ENCODE results near the gene DPP6. TPM values are rescaled to one million over a fixed set of nuclear protein-coding genes. Genes with fewer than 3 reads are reported as not detected.

DPP6 gene
- total and polyA plus RNA-seq, 2 of the 8 experiments (the other 6 are each of a cell fraction or from before 2014, with no cell fraction given), result 4.7 to 6.8 TPM

DNA sequence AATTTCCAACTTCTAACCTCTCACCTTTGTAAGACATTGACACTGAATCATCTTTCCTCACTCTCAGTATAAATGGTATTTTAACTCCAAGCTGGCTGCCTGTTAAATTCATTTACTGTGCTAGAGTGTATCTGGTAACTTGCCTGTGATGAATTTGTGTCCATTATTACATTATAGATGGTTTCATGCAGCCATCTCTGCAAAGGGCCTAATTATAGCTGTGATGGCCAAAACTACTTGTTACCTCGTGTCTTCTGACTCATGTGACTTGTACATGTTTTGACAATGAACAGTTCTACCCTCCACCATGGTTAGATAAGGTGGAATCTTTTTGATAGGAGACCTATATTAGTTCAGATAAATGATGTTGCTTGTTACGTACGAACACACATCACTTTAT lies 558.7 kb downstream of the DPP6 start:
- H3K27ac ChIP-seq (ENCODE audit: low read depth, low read length), result no peak overlapping the region
- H4K20me1 ChIP-seq (replicated peaks in 1 of 2; ENCODE audit: control insufficient read depth in 1 of 2, insufficient read depth in 2 of 2, low read length in 2 of 2), result no peaks in the 10 kb centered on the region
- no peaks in the 10 kb centered on the region for H3K27me3 ChIP-seq (replicated peaks in 1 of 4; ENCODE audit: control insufficient read depth in 3 of 4, extremely low read depth in 1 of 4, insufficient read depth in 3 of 4, low read length in 3 of 4)
- FAIRE-seq, result no peak
- WGBS, 2 experiments (ENCODE audit: extremely low coverage in 1 of 2, insufficient coverage in 1 of 2, insufficient read length in 1 of 2, insufficient replicate concordance in 2 of 2, low coverage in 1 of 2, low lambda C conversion rate in 2 of 2, missing lambda C conversion rate in 1 of 2), result 73% methylated on average over 3 of the region's 3 CpGs; no CpG with 5 or more reads in 1 of the 2 experiments
- H2AK5ac ChIP-seq (ENCODE audit: low read depth, low read length), result no peak overlapping the region
- H4K5ac ChIP-seq (ENCODE audit: insufficient read length, low read depth, low read length), result no peak overlapping the region
- no peak overlapping the region for H3K23ac ChIP-seq (ENCODE audit: insufficient read length)
- H3K23me2 ChIP-seq (ENCODE audit: low read depth, low read length), result 0 out of 2 replicates have a peak, but pooled peaks cover 2% of the 10 kb centered on the region
- no peak overlapping the region for H2BK20ac ChIP-seq (ENCODE audit: low read length)
- H3K14ac ChIP-seq (ENCODE audit: insufficient read length), result no peak overlapping the region
- no peak overlapping the region for H2BK12ac ChIP-seq (ENCODE audit: low read depth, low read length)
- H3K18ac ChIP-seq (ENCODE audit: extremely low read depth, low read length), result no peak overlapping the region
- H3K79me1 ChIP-seq (ENCODE audit: low read depth, low read length), result no peaks in the 10 kb centered on the region
- H3K4ac ChIP-seq (replicated peaks; ENCODE audit: insufficient read length, low read depth, low read length), result no peak overlapping the region
- no peaks in the 10 kb centered on the region for H3K79me2 ChIP-seq (ENCODE audit: control insufficient read depth in 1 of 2, insufficient read depth in 2 of 2, low read length in 2 of 2)
- no peak overlapping the region for H3K4me2 ChIP-seq (ENCODE audit: insufficient read depth in 1 of 2, low read depth in 2 of 2, low read length in 2 of 2)
- H2BK5ac ChIP-seq (ENCODE audit: low read depth, low read length), result no peak overlapping the region
- no peak overlapping the region for H4K91ac ChIP-seq (replicated peaks; ENCODE audit: insufficient read length, low read length)
- H2BK15ac ChIP-seq (ENCODE audit: low read length), result no peak overlapping the region
- no peak overlapping the region for H4K8ac ChIP-seq (ENCODE audit: extremely low read depth, insufficient read depth, low read length)
- no peak for DNase-seq (ENCODE audit: low read depth in 1 of 2, low spot score in 2 of 2)
- H3K56ac ChIP-seq (replicated peaks; ENCODE audit: insufficient read length, low read depth, low read length), result no peak overlapping the region
- no peak overlapping the region for H3K4me3 ChIP-seq (ENCODE audit: extremely low read depth in 1 of 4, insufficient read depth in 2 of 4, low read depth in 3 of 4, low read length in 4 of 4)
- ChIA-PET CTCF (ENCODE audit: partially characterized antibody) (no interaction called here), POLR2A (ENCODE audit: partially characterized antibody) (no interaction called here)
- H3K9ac ChIP-seq (replicated peaks in 1 of 4; ENCODE audit: extremely low read depth in 1 of 4, low read depth in 3 of 4, low read length in 3 of 4), result no peak overlapping the region
- no peak overlapping the region for H2AFZ ChIP-seq (ENCODE audit: low read length)
- H2BK120ac ChIP-seq (replicated peaks; ENCODE audit: low read depth, low read length), result no peak overlapping the region
- H3K9me3 ChIP-seq (ENCODE audit: insufficient read depth in 2 of 2, low read depth in 1 of 2, low read length in 1 of 2), result no peaks in the 10 kb centered on the region
- no peaks in the 10 kb centered on the region for H3K36me3 ChIP-seq (ENCODE audit: control insufficient read depth in 2 of 4, insufficient read depth in 4 of 4, low read length in 3 of 4)
- no peaks in the 10 kb centered on the region for H3K4me1 ChIP-seq (replicated peaks in 1 of 4; ENCODE audit: control insufficient read depth in 3 of 4, insufficient read depth in 4 of 4, low read length in 3 of 4)
- no peak for TF ChIP-seq ZNF274 (IDR thresholded peaks at IDR 0.05; ENCODE audit: borderline replicate concordance, extremely low read depth, low read length)
- no peak for TF ChIP-seq CHD2 (IDR thresholded peaks at IDR 0.05; ENCODE audit: low read length)
- no peak for TF ChIP-seq SUZ12 (IDR thresholded peaks at IDR 0.05; ENCODE audit: low read length)
- TF ChIP-seq SAP30 (IDR thresholded peaks at IDR 0.05; ENCODE audit: insufficient read depth, insufficient replicate concordance, low read length), result no peak
- TF ChIP-seq BACH1 (IDR thresholded peaks at IDR 0.05; ENCODE audit: low read length), result no peak
- no peak for TF ChIP-seq CREB1 (IDR thresholded peaks at IDR 0.05)
- TF ChIP-seq EP300 (IDR thresholded peaks at IDR 0.05; ENCODE audit: borderline replicate concordance in 1 of 2, low read depth in 2 of 2, low read length in 2 of 2), result no peak
- TF ChIP-seq HDAC2 (IDR thresholded peaks at IDR 0.05; ENCODE audit: borderline replicate concordance in 1 of 2, low read depth in 2 of 2, low read length in 2 of 2), result no peak
- no peak for TF ChIP-seq FOSL1 (IDR thresholded peaks at IDR 0.05; ENCODE audit: insufficient read depth, low read depth, low read length)
- no peak for TF ChIP-seq POLR2A (IDR thresholded peaks at IDR 0.05; ENCODE audit: control extremely low read depth in 1 of 2, low read depth in 2 of 2, low read length in 2 of 2)
- TF ChIP-seq SP1 (IDR thresholded peaks at IDR 0.05; ENCODE audit: low read depth, low read length), result no peak
- TF ChIP-seq PHF8 (conservative IDR thresholded peaks at IDR 0.05; ENCODE audit: low read depth, low read length), result no peak
- no peak for TF ChIP-seq KDM5A (IDR thresholded peaks at IDR 0.05; ENCODE audit: low read length)
- TF ChIP-seq TCF12 (IDR thresholded peaks at IDR 0.05; ENCODE audit: low read depth, low read length), result no peak
- TF ChIP-seq RNF2 (IDR thresholded peaks at IDR 0.05; ENCODE audit: borderline replicate concordance, low read depth, low read length, missing control alignments, poor library complexity, severe bottlenecking), result no peak
